Hematopoietic multipotent progenitor cell treated with erythropoietin and hydrocortisone succinate and interleukin-3 and kit ligand, for 15 days (in vitro differentiated cells): Measurements from ENCODE around the gene CTAGE6.
"Not testable (repeated sequence)": the region's sequence is repeated elsewhere in the genome, so short reads cannot be mapped to it uniquely, and the experiment has no call there.

Experiments used
- DNase-seq: peaks from one replicate; pipeline ENCODE4 v3.0.0-alpha.2; 2015; ENCODE audit warnings: low spot score

The CTAGE6 gene, protein sequence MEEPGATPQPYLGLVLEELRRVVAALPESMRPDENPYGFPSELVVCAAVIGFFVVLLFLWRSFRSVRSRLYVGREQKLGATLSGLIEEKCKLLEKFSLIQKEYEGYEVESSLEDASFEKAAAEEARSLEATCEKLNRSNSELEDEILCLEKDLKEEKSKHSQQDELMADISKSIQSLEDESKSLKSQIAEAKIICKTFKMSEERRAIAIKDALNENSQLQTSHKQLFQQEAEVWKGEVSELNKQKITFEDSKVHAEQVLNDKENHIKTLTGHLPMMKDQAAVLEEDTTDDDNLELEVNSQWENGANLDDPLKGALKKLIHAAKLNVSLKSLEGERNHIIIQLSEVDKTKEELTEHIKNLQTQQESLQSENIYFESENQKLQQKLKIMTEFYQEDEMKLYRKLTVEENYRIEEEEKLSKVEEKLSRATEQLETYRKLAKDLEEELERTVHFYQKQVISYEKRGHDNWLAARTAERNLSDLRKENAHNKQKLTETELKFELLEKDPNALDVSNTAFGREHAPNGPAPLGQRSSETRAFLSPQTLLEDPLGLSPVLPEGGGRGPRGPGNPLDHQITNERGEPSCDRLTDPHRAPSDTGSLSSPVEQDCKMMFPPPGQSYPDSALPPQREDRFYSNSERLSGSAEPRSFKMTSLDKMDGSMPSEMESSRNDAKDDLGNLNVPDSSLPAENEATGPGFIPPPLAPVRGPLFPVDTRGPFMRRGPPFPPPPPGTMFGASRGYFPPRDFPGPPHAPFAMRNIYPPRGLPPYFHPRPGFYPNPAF

DNA sequence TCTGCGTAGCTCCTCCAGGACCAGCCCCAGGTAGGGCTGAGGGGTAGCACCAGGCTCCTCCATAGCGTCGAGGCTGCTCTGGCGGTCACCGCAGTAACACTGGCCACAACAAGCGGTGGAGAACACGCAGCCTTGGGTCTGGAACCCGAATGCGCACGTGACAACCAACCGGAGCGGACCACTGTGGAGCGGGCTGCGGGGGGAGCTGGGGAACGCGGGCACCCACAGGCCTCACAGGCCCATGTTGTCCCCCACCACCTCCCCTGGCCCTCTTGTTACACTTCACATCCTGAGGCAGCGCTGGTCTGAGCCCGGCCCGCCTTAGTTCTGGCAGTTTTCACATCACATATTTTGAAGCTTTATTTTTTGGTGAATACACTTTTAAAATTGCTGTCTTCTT lies at the start of gene CTAGE6:
Gene CTAGE6, minus strand, starts transcription at position 101 of the 400 bp plus-strand sequence. Its CDS starts 38 bp downstream, at position 63.
- DNase-seq, result not testable (repeated sequence)

DNA sequence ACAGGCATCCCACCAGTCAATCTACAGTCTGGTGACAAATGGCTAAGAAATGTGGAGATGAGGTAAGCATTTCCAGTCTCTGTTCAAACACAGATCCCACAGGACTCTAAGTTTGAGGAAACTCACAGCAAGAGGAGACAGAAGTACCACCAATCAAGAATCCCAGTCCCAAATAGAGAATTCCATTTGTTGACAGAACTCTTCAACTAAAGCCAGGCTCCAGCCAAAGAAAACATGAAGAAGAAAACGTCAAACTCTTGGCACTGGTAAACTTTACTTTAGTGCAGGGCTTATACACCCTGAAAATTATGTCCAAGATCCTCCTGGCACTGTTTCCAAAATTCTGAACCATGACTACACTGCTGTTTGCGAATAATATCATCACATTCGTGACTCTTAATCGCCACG lies 49.2 kb upstream of the CTAGE6 start:
- not testable (repeated sequence) for DNase-seq

DNA sequence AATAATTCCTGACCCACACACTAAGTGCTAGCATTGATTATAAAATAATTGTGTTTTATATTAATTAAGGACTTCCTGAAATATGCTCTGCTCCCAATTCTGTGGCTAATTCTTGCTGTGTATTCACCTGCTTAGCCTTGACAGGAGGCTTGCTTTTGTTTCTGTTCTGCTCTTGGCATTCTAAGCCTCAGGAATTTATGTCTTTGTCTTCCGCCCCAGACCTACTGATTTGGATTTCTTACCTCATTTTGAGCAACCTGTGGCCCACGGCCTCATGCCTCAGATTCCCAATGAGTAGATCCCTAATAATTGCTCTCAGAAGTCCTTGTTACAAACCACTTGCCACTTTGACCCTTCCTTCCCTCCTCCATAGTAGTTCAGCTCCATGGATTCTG lies 40.4 kb upstream of the CTAGE6 start:
- DNase-seq, result not testable (repeated sequence)

DNA sequence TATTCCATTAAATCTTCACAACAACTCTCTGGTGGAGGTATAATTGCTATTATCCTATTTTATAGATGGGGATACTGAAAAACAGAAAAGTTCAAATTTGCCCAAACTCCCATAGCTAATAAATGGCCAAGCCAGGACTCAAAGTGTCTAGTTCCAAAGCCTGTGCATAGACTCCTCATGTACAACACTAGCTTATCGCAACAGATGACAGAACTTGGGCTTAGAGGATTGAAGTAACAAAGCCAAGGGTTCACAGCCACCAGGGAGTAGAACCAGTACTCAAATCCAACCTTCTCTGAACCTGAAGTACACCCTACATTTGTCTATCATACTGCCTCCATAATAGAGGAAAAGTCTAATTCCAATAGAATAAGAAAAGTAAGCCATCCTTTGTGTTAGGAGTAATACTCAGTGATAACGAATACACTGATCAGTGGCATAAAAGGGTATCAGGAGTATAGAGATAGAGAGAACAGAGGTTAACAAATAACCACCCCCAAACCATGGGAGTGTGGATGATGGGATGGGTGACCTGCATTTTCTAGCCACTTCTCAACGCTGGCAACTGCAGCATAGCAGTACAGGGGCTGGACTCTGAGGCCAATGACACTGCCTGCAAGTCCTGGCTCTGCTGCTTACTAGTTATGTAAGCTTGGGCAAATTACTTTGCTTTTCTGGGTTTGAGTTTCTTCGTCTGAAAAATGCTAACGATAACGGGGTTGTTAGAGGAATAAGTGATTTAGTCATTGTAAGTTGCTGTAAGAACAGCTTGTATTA lies 39.8 kb upstream of the CTAGE6 start:
- not testable (repeated sequence) for DNase-seq

DNA sequence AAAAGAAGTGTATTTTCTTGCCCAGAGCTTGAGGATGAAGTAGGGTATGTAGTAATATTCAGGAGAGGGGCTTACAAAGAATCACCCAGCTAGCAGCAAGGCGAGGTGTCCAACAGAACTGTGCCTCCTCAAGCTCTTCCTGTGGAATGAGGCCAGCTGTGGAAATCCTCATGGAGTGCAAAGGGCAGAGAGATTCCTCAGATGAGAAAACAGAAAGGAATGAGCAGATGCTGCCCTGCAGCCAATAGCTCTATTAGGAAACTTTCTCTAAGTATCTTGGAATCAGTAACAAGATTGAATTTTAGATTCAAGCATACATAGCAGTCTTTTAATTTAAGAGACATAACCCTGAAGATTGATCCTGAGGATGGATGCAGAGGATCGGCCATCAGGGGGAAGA lies 38.2 kb upstream of the CTAGE6 start:
- DNase-seq, result not testable (repeated sequence)

DNA sequence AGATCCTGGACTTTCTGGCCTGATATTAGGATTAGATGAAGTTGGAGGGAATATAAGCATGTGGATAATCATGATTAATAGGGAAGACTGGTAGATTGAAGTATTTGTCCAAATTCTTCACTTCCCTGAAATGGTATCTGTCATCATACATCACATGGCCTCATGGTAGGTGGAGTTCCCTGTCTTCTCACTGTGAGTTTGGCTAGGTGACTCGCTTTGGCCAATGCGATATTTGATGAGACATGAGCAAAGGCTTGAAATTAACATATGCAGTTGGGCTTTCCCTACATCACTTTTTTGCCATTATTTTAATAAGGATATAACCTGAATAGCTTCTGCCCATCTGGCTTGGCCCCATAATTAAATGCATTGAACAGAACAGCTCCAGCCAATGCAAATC lies 35.1 kb upstream of the CTAGE6 start:
- not testable (repeated sequence) for DNase-seq

DNA sequence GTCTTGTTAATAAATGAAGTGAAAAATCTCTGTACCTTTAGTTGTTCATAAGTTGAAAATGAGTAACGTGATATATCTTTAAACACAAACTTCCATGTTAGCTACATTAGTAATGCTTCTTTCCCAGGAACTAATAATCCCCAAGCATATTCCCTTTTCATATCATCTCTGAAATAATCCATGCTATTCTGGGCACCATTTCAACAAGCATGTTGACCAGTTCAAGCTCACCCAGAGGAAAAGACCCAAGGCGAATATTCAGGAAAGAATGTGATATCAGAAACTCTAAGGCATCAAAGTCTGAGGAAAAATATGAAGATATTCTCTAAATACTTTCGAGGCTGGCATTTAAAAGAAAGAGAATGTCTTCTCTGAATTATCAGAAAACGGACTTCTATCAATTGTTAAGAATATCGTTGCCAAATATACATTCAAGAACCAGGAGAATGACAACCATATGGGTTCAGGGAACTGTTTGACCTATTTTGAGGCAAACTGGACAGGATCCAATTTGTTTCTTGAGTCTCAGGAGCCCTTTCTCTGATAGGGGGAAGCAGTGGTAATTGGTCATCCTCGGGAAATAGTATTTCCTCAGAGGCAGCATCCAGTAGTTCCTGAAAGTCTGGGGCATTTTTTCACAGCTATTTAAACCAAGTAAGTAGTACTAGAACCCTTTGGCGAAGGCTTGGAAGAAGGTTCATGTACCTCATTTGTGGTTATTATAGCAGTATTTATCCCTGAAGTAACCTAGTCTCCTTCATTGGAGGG lies 28.1 kb upstream of the CTAGE6 start:
- not testable (repeated sequence) for DNase-seq

DNA sequence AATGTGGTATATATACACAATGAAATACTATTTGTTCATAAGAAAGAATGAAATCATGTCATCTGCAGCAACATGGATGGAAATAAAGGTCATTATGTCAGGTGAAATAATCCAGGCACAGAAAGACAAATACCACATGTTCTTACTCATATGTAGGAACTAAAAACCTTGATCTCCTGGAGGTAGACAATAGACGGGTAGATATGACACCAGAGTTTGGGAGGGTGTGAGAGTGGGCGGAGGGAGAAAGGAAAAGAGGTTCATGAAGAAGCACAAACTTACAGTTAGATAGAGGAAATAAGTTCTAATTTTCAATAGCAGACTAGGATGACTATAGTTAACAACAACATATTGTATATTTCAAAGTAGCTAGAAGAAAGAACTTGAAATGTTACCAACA lies 22.1 kb upstream of the CTAGE6 start:
- not testable (repeated sequence) for DNase-seq

DNA sequence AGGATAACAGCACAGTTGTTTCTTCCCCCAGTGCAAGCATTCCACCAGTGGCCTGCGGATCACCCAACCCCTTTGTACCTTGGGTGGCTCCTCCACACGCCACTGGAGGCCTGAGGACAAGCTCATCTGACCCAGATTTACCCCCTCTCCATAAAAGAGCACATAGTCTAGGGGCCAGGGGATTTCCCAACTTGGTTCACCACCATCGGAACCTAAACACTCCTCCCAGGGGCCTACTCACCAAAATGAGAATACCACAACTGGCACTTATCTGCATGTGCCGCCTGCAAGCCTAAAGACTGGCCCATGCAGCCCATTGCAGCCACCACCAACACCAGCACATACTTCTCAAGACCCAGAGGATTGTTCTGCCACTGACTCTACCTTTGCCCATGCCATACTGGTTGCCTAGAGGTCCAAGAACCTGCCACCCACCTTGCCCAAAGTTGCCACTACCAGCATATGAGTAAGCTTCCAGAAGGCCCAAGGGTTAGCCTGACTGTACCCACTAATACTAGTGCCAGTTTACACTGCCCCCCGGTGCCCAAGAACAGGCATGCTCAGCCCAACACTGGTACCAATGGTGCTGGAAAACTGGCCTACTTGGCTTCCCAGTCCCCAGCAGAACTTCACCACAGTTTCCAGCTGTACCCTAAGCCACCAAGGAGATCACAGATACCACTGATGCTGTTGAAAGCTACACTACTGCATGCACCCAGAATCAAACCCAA lies 15.4 kb upstream of the CTAGE6 start:
- not testable (repeated sequence) for DNase-seq

DNA sequence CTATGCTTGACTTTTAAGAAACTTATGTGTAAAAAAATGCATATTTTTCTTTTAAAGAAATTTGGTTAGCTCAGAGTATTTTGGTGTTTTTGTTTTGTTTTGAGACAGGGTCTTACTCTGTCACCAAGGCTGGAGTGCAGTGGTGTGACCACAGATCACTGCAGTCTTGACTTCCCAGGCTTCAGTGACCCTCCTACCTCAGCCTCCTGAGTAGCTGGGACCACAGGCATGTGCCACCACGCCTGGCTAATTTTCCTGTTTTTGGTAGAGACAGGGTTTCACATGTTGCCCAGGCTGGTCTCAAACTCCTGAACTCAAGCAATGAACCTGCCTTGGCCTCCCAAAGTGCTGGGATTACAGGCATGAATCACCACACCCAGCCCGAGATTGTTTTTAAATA lies 10.0 kb upstream of the CTAGE6 start:
- DNase-seq, result not testable (repeated sequence)

DNA sequence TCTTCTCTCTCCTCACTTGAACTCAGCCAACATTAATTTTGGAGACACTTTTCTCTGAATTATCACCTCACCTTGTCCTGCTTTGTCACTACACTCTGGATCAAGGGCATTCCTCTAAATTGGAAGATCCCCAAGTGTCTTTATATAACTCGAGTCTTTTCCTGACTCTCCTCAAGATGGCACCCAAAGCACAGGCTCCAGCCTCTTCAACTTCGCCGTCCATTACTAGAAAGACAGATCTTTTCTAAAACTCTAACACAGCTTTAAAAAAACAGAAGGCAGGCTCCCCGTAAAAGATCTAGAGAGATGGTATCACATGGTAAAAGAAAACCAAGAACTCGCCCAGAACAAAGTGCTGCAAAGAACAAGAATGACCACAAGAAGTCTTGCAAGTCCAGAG lies 8.2 kb upstream of the CTAGE6 start:
- DNase-seq, result not testable (repeated sequence)

DNA sequence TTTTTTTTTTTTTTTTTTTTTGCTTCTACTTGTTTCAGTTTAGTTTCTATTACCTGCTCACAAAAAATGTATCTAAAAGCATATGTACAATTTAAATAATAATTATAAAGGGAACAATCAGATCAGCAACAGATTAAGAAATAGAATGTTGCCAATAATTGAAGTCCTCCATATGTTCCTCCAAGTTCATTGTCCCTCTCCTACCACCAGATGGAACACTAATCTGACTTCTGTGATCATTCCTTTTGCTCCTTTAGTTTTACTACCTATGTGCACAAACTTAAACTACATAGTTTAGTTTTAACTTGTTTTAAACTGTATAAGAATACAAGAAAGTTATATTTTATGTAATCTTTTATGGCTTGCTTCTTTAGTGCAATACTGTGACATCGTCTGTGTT lies 5.6 kb upstream of the CTAGE6 start:
- not testable (repeated sequence) for DNase-seq

DNA sequence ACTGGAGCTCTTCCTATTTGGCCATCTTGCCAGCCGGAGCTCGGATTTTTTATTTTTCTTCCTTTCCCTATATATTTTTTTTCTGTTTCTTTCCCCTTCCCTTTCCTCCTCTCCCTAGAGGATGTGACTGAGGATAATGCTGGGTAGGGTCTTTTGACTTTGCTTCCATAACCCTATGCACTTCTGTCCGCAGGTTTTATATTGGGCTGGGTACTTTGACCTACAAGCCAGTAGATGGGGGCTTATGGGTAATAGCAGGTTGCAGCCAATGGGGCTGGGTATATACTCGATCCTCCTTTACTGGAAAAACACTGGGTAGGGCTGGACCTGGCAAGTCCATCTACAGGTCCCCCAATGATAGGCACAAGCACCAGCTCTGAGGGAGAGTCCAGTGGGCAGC lies 12.2 kb downstream of the CTAGE6 start:
- DNase-seq, result not testable (repeated sequence)

DNA sequence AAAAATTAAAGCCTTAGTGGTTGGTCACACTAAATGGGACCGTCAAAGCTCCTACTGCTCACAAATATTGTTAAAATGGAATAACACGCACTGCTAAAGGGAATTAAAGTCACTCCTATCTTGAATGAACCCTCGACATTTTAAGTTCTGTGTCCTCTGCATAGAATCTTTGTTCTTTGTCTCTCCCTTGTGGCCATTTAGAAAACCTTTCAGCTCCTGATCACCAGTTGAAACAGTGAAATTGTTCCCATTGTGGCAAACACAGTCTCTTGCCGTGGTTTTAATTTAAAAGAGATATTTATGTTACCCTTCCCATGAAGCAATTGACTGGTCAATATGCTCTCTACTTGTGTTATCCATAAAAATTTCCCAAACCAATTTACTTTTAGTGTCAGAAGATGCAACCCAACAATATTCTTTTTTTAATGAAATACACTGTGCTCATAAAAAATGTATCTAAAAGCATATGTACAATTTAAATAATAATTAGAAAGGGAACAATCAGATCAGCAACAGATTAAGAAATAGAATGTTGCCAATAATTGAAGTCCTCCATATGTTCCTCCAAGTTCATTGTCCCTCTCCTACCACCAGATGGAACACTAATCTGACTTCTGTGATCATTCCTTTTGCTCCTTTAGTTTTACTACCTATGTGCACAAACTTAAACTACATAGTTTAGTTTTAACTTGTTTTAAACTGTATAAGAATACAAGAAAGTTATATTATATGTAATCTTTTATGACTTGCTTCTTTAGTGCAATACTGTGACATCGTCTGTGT lies 20.3 kb downstream of the CTAGE6 start:
- not testable (repeated sequence) for DNase-seq

DNA sequence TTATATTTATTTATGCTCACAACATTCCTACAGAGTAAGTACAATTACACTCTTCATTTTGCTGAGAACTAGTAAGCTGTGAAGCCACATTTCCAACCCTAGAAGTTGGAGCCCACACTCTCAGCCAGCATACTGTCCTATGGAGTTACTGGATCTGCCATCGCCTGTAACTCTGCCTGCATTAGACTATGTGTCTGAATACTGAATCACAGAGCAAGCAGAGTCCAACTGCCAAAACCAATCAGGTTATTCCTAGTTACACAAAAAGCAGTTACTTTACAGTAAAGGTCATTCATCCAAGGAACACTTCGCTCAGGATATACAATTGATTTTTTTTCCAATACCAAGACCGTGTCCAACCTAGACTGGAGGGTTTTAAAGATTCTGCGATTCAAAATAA lies 21.5 kb downstream of the CTAGE6 start:
- no peak for DNase-seq

DNA sequence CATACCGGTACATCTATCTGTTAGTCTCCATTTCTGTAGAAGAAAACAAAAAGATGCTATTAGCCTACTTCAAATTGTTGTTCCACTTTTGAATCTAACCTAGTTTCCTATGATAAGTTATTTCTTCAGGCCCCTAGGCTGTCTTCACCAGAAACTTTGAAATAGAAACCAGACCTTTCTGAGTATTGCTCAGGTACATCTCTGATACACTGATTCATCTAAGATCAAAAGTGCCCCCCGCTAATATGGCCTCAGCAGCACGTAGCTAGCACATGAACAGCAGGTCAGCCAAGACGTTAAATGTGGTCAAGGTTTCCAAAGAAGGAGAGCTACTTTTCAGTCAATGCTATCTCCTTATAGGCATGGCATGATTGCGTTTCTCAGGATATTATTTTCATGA lies 23.6 kb downstream of the CTAGE6 start:
- no peak for DNase-seq

DNA sequence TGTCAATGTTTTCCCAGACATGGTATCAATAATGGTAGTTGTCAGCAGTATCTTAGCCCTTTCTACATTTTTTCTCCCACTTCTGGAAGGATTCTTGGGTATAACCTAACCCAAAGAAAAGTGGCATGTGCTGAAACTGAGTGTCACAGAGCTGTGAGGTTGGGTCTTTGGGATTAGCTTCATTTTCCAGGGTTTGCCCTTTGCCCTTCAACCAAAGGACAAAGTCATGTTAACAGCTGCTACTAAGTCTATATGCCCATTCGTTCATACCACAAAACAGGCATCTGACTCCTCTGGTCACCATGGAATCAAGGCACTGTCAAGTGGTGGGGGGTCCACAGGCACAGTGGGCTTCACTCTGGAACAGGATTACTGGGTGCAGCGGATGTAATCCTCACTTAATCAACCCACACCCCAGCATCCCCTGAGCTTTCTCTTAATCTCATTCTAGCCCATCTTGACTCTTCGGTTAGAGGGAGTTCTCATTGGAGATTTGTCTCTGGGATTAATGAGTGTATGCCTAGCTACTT lies 29.1 kb downstream of the CTAGE6 start:
- no peak for DNase-seq

DNA sequence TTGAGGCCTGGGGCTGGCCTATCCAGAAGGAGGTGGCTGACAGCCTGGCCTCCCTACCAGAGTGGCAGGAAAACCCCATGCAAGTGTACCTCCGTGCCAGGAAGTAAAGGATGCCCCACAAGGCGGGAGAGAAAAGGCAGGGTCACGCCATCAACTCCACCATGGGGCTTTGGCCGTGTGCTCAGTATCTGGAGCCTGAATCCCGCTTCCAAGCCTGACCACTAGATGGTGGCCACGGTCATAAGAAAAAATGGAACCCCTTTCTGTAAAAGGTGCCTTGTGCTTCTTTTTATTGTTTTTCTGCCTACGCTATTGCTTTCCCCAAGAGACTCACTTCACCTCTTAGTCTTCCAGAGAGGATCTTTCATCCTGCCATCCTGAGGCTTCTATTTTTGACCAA lies 29.9 kb downstream of the CTAGE6 start:
- not testable (repeated sequence) for DNase-seq

DNA sequence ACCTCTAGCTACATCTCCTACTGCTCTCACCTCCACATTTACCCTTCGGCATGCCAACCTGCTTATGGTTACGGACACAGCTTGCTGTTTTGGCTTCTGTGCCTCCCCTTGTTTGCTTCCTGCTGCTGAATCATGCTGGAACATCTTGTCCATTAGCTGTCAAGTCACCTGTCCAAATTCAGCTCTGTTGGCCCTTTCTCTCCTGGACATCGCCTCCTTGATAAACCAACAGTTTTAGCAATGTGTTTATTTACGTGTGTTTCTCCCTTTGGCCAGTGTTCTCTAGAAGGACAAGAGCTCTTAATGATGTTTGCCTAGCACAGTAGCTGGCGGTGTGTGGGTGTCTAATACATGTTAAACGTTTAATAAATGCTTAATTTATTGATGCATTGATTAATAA lies 31.4 kb downstream of the CTAGE6 start:
- DNase-seq, result not testable (repeated sequence)

DNA sequence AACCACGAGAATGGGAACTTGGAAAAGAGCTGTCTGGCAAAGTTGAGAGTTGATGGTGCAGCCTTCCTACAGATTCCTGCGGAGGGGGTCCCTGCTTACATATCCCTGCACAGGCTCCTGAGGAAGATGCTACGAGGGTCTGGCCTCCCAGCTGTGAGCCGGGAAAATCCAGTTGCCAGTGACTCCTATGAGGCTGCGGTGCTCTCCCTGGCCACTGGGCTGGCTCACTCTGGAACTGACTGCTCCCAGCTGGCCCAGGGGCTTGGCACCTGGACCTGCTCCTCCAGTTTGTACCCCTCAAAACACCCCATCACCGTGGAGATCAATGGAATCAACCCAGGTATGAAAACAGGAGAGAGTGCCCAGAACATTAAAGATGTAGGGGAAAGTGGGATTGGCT lies 37.2 kb downstream of the CTAGE6 start:
- not testable (repeated sequence) for DNase-seq
